NCI-H2227 (cell line): ENCODE results near the gene TAS1R3.

Source experiments
- DNase-seq: peaks from one replicate; lab custom pipeline; 2025; ENCODE audit not compliant: unreplicated experiment; lab: John Stamatoyannopoulos, UW

The TAS1R3 gene

DNA sequence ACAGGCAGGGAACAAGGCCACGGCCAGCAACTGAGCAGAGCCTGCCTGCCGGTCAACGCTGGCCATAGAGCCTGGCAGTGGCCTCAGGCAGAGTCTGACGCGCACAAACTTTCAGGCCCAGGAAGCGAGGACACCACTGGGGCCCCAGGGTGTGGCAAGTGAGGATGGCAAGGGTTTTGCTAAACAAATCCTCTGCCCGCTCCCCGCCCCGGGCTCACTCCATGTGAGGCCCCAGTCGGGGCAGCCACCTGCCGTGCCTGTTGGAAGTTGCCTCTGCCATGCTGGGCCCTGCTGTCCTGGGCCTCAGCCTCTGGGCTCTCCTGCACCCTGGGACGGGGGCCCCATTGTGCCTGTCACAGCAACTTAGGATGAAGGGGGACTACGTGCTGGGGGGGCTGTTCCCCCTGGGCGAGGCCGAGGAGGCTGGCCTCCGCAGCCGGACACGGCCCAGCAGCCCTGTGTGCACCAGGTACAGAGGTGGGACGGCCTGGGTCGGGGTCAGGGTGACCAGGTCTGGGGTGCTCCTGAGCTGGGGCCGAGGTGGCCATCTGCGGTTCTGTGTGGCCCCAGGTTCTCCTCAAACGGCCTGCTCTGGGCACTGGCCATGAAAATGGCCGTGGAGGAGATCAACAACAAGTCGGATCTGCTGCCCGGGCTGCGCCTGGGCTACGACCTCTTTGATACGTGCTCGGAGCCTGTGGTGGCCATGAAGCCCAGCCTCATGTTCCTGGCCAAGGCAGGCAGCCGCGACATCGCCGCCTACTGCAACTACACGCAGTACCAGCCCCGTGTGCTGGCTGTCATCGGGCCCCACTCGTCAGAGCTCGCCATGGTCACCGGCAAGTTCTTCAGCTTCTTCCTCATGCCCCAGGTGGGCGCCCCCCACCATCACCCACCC is at the start of gene TAS1R3:
Gene TAS1R3 (plus strand): TSS at position 213 of the 898 bp plus-strand sequence. CDS start 66 bp downstream, at position 279.
- no peak for DNase-seq

DNA sequence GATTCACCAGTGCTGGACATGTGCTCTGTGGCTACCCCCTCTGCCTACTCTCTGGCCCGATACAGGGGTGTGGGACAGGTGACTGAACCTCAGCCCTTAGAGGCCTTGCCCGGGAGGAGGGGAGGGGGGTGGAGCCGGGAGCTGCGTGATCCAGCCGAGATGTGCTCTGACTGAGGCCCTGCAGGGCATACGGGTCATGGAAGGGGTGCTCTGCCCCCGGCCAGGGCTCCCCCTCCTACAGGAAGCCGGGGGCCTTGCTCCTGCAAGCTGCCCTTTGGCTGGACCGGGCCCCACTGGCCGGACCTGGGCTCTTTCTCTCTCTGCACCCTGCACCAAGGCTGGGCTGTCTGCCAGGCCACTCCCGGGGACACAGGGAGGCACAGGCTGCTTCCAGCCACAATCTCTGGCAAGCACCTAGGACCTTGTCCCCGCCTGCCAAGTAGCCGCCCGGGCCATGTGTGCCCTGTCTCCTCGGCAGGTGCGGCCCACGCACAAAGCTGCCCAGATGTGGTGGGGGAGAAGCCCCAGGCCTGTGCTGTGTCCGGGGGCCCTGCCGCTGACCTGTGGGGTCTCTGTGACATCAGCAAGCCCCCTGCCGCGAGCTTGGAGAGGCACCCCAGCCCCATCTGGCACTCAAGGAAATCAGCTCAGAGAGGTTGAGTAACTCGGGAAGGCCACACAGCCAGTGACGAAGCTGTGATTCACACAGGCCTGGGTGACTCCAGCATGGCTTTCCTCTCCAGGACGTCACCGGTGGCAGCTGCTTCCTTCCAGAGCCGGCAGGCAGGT is 49.4 kb upstream of the TAS1R3 start:
- no peak for DNase-seq

DNA sequence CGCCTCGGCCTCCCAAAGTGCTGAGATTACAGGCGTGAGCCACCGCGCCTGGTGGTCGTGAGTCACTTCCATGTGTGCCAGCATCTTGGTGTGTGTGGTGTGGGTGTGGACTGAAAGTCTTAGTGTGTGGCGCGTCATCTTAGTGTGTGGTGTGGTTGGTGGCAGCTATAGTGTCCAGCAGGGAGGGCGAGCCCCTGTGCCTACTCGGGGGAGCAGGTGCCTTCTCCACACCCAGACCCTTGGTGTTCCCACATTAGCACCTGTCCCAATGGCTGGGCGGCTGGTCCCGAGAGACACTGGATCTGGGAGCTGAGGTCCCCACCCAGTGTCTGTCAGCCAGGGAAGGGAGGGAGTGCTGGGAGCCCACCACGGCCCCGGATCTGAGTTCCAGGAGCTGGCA is 48.1 kb upstream of the TAS1R3 start:
- DNase-seq = no peak

DNA sequence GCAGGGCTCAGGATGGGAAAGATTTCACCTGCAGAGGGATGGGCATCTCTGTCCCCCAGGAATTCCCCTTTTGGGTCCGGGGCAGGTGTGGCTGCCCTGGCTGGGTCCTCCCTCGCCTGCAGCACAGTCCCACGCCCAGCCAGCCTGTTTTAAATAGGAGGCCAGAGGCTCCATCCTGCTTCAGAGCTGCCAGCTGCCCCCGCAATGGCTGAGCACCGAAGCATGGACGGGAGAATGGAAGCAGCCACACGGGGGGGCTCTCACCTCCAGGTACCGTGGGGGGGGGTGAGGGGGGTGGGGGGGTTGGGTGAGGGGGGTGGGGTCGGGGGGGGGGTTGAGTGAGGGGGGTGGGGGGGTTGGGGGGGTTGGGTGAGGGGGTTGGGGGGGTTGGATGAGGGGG is 47.3 kb upstream of the TAS1R3 start:
- DNase-seq = no peak

DNA sequence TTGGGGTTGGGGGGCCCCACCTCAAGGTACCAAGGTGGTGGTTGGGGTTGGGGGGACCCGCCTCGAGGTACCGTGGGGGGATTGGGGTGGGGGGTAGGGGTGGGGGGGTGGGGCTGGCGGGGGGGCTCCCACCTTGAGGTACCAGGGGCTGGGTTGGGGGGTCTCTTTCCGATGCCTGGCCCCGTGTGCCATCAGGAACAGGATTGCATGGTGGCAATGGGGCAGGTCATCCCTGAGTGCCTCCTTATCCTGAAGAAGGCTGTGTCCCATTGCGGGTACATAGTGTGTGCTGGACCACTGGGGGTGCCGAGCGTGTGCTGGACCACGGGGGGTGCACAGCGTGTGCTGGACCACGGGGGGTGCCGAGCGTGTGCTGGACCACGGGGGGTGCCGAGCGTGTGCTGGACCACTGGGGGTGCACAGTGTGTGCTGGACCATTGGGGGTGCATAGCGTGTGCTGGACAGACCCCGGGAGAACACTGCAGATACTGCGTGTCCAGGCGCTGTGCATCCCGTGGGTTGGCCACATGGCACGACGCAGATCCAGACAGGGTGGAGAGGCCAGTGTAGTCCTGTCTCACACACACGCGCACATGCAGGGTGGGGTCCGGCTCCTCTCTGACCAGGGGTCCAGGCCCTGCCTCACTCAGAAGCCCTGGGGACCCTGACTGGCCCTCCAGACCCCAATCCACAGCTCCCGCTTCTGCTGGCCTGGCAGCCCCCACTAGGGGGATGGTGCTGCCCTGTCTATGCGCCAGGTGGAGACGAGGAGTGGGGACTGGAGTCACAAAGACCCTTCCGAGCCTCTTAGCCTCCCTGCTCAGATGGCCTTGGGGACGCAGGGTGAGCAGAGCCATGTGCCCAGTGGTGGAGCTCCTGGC is 46.6 kb upstream of the TAS1R3 start:
- DNase-seq = no peak

DNA sequence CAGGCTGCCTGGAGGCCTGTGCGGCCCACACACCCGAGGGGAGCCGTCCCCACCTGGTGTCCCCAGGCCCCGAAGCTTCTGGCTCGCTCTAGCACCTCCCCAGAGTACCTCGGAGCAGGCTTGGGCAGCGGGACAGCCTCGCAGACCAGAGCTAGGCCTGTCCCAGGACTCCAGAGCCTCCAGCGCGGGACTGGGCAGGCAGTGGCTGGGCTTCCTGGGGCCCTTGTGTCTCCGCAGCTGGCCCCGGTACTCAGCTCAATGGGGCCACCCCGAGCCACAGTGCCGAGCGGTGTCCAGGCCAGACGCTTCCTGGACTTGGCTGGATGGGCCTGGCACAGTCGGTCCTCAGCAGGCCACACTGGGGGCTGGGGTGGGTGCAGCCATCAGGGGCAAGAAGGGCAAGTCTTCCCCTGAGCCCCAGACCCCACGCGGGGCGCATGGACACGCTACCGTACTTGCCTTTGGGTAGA is 45.9 kb upstream of the TAS1R3 start:
- DNase-seq = no peak

DNA sequence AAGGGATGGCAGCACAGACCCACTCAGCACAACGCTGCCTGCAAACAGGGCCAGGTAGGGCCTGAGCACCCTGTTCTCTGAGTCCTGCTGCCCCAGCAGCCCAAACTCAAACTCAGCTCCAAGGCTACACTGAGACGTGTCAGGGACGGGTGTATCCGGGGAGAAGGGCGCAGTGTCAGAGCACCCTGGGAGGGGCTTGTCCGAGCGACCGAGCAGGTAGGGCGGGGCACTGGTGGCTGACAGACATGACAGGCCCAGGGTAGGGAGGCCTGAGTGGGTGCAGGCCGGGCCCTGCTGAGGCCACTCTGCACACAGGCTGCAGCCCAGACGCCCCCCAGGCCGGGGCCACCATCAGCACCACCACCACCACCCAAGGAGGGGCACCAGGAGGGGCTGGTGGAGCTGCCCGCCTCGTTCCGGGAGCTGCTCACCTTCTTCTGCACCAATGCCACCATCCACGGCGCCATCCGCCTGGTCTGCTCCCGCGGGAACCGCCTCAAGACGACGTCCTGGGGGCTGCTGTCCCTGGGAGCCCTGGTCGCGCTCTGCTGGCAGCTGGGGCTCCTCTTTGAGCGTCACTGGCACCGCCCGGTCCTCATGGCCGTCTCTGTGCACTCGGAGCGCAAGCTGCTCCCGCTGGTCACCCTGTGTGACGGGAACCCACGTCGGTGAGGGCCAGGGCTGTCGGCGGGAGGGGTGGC is 45.3 kb upstream of the TAS1R3 start:
- no peak for DNase-seq

DNA sequence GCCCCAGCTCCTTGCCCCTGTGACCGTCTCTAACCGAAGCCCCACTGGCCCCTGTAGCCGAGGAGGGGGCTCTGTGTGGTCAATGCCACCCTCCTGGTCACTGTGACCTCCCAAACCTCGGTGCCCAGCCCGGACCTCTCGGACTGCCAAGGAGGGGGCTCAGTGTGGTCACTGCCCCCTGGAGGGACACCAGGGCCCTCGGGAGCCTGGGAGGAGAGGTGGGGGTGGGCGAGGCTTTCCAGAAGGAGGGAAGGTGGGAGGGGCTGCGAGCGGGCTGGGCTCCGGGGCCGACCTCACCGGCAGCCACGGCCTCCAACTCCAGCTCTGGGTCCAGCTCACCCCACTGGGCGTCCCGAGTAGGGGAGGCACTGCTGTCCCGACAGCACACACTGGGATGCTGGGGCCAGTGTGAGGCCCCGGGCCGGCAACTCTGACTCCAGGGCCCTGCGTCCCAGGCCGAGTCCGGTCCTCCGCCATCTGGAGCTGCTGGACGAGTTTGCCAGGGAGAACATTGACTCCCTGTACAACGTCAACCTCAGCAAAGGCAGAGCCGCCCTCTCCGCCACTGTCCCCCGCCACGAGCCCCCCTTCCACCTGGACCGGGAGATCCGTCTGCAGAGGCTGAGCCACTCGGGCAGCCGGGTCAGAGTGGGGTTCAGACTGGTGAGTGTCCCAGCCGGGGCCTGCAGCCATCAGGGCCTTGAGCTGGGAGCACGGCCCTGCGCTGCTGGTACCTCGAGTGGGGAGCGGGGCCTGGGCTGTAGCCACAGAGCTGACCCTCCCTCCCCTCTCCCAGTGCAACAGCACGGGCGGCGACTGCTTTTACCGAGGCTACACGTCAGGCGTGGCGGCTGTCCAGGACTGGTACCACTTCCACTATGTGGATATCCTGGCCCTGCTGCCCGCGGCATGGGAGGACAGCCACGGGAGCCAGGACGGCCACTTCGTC is 44.5 kb upstream of the TAS1R3 start:
- DNase-seq = no peak

DNA sequence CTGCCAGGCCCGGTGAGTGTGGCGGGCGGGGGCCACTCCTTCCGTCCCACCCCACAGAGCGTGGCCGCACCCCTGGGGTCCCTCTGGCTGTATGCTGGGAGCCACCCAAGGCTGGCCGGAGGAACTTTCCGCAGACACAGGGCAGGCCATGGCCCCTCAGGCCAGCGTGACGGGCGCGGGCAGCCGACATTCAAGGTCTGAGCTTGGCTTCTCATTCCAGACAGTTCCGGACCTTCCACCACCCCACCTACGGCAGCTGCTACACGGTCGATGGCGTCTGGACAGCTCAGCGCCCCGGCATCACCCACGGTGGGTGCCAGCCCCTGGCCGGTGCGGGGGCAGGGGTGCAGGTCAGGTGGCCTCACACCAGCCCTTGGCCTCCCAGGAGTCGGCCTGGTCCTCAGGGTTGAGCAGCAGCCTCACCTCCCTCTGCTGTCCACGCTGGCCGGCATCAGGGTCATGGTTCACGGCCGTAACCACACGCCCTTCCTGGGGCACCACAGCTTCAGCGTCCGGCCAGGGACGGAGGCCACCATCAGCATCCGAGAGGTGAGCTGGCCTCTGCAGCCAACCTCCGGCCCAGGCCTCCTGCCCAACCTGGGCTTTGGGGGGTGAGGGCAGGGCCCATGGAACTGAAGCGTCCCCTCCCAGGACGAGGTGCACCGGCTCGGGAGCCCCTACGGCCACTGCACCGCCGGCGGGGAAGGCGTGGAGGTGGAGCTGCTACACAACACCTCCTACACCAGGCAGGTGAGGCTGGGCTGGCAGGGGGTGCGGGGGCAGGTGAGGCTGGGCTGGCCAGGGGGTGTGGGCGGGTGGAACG is 43.6 kb upstream of the TAS1R3 start:
- DNase-seq = no peak

DNA sequence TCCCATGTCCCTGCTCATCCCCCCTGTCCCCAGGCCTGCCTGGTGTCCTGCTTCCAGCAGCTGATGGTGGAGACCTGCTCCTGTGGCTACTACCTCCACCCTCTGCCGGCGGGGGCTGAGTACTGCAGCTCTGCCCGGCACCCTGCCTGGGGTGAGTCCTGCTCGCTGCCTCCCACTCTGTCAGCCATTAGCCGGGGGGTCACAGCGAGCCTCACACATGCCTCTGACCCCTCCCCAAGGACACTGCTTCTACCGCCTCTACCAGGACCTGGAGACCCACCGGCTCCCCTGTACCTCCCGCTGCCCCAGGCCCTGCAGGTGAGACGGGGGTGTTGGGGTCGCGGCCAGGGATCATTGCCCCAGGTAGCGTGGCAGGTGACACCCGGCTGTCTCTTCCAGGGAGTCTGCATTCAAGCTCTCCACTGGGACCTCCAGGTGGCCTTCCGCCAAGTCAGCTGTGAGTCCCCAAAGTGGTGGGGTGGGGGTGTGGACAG is 40.8 kb upstream of the TAS1R3 start:
- DNase-seq = peak; percentile 72

DNA sequence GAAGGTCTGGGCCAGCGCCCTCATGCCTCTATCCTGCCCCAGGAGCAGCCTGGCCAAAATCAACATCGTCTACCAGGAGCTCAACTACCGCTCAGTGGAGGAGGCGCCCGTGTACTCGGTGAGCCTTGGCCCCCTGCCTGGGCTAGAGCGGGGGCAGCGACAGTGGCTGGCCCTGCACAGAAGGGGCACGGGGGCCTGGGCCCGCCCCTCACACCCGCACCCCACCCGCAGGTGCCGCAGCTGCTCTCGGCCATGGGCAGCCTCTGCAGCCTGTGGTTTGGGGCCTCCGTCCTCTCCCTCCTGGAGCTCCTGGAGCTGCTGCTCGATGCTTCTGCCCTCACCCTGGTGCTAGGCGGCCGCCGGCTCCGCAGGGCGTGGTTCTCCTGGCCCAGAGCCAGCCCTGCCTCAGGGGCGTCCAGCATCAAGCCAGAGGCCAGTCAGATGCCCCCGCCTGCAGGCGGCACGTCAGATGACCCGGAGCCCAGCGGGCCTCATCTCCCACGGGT is 40.0 kb upstream of the TAS1R3 start:
- peak; percentile 69 for DNase-seq

DNA sequence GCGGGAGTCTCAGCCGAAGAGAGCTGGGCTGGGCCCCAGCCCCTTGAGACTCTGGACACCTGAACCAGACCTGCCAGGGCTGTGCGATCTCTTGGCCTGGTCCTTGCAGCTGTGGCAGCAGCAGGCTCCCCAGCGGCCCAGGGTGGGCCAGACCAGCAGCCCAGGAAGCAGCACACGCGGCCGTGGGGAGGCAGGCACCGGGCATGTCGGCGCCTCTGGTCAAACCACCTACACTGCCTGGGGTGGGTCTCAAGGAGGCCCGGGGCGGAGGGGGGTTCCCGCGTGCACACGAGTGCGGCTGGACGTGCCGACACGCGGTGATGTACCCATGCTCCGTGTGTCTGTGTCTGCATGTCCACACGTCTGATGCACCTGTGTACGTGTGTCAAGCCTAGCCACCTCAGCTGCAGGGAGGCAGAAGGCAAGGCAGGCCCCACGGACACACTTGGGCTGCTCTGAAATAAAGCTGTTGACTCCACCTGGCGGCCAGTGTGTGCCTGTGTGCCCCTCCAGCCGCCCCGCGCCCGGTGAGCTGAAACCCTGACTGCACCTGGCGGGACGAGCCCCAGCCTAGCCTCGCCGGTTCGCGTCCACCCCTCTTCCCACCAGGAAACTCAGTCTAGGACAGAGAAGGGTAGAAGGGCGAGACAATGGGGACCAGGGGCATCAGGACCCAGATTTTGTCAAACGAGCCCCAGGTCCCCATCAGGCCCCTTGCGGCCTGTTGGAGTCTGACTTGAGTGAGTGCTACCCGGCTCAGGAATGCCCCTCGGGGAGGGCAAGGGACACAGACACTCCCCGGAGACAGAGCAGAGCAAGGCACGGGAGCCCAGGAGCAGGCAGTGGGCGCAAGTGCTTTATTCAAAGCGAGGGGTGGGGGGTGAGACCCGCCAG is 39.3 kb upstream of the TAS1R3 start:
- peak; percentile 76 for DNase-seq

DNA sequence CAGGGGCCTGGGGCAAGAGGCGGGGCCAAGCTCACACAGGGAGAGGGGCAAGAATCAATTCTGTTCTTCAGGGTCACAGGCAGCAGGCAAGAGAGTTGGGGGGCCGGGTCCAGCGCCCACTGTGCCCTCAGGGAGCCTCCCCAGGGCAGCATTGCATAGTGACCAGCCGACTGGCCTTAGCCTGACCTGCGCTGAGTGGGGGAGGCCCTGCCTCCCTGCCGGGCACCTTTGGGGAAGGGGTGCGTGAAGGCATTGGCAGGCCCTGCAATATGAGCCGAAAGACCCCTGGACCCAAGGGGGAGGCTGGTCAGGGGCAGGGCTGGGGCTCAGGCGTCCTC is 38.7 kb upstream of the TAS1R3 start:
- DNase-seq = no peak

DNA sequence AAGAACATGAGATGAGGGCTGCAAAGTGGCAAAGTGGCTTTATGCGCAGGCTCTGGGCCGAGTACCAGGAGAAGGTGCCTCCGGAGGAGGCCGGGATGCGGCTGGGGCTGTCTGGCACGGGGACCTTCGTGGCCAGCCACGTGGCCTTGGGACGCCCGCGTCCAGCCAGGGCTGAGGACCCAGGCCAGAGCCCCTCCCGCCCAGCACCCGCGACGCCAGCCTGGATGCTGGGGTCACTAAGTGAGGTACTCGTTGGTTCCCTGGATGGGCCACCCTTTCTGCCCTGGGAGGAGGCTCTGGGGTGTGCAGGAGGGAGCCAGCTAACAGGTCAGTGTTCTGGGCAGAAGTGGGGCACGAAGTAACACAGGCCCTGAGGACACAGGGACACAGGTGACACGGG is 38.2 kb upstream of the TAS1R3 start:
- no peak for DNase-seq

DNA sequence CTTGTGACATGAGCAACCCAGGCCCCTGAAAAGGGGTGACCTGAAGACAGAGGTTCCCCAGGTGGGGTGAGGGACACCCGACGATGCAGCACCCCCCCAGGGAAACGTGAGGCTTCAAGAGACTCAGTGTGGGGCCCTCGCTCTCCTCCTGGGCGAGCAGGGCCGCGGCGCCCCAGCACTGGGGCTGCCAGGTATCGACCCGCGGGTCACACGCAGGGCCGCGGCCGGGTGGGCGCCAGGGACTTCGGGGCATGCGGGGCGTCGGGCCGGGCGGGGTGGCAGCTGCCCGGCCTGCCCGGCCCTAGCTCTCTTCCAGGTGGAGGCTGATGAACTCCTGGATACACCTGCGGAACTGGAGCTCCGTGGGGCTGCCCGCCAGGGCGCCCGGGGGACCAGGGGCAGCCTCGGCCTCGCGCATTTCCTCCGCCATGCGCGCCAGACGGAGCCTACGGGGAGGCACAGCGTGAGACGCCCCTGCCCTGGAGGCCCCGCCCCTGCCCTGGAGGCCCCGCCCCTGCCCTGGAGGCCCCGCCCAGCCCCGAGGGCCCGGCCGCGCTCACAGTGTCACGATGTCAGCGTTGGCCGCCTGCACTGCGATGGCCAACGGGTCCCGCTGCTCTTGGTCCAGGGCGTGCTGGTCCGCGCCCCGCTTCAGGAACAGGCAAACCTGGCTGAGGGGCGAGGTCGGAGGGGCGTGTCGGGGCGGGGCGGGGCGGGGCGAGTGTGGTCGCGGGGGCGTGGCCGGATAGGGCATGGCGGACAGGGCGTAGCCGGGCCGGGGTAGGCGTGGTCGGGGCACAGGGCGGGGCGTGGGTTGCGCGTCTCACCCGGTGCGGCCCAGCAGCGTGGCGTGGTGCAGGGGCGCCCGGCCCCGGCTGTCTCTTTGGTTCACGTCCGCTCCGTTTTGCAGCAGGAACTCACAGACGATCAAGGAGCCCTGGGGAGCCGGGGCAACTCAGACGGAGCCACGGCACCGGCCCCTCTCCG is 37.5 kb upstream of the TAS1R3 start:
- no peak for DNase-seq
